ENCODE results near the gene KLF5.

DNA sequence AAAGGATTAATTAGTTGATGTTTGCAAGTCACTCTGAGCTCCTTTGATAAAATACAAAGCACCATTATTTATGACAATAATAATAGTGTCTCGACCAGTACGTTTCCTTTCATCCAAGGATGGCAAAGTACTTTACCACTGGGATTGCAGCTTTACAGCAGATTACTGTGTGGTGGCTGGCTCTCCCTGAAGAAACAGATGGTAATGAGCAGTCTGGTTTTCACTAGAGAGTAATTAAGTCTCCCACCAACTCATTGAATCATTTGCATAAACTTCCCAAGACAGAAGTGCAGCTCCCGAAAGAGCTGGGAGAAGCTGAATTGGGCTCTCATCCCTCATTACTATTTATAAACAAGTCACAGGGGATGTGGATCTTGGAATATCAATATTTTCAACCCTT, 48.7 kb downstream of the KLF5 start:
- TF ChIP-seq EZH2 (IDR thresholded peaks at IDR 0.05; ENCODE audit: insufficient read depth, poor library complexity, severe bottlenecking) (no peak), EZH2phosphoT487 (IDR thresholded peaks at IDR 0.05; ENCODE audit: insufficient read depth, low read depth) (no peak)

All from GM23248 (cell line).